Trophoblast cell (in vitro differentiated cells and primary cell): ENCODE data around the gene GRIK4.

ENCODE experiments used
- DNase-seq, 2 donors: peaks; one replicate each; pipeline ENCODE4 v3.0.0-alpha.2; 2016
- H2AFZ ChIP-seq: 2 replicates; pipeline ENCODE4 v1.6.1; 2013; ENCODE audit warnings: low read length, moderate library complexity, mild to moderate bottlenecking; ENCODE audit not compliant: insufficient read depth, poor library complexity
- H2AK5ac ChIP-seq: 2 replicates; pipeline ENCODE4 v1.6.1; 2013; ENCODE audit warnings: mild to moderate bottlenecking, low read length
- H2BK120ac ChIP-seq: 2 replicates; pipeline ENCODE4 v1.6.1; 2013; ENCODE audit warnings: low read length, mild to moderate bottlenecking, moderate library complexity; ENCODE audit not compliant: insufficient read depth, poor library complexity
- H2BK12ac ChIP-seq: 2 replicates; pipeline ENCODE4 v1.6.1; 2013; ENCODE audit warnings: mild to moderate bottlenecking, low read length, moderate library complexity
- H2BK5ac ChIP-seq: 2 replicates; pipeline ENCODE4 v1.6.1; 2013; ENCODE audit warnings: low read length, low read depth, moderate library complexity, mild to moderate bottlenecking; ENCODE audit not compliant: poor library complexity
- H3K14ac ChIP-seq: 2 replicates; pipeline ENCODE4 v1.6.1; 2013; ENCODE audit warnings: mild to moderate bottlenecking, low read length
- H3K18ac ChIP-seq: 2 replicates; pipeline ENCODE4 v1.6.1; 2013; ENCODE audit warnings: mild to moderate bottlenecking, low read length
- H3K23ac ChIP-seq: 2 replicates; pipeline ENCODE4 v1.6.1; 2013; ENCODE audit warnings: low read length
- H3K27ac ChIP-seq: 2 replicates; pipeline ENCODE4 v1.5.1; 2013; ENCODE audit warnings: low read depth, mild to moderate bottlenecking, inconsistent platforms, low read length, moderate library complexity
- H3K27me3 ChIP-seq: 2 replicates; pipeline ENCODE4 v1.6.1; 2013; ENCODE audit warnings: inconsistent platforms, mild to moderate bottlenecking, low read length, moderate library complexity; ENCODE audit not compliant: insufficient read depth
- H3K36me3 ChIP-seq, 2 experiments: 1 replicate in 1 of 2; 2 replicates in 1 of 2; pipeline ENCODE4 v1.6.1; 2013; ENCODE audit warnings: low read length in 2 of 2, mild to moderate bottlenecking in 2 of 2, moderate library complexity in 1 of 2; ENCODE audit not compliant: insufficient read depth in 2 of 2, control insufficient read depth in 1 of 2
- H3K4ac ChIP-seq: 2 replicates; pipeline ENCODE4 v1.6.1; 2013; ENCODE audit warnings: low read depth, mild to moderate bottlenecking, low read length, moderate library complexity
- H3K4me1 ChIP-seq, 2 experiments: 1 replicate in 1 of 2; 2 replicates in 1 of 2; pipeline ENCODE4 v1.6.1; 2013; ENCODE audit warnings: low read length in 2 of 2, mild to moderate bottlenecking in 2 of 2, moderate library complexity in 1 of 2; ENCODE audit not compliant: insufficient read depth in 2 of 2, control insufficient read depth in 1 of 2
- H3K4me2 ChIP-seq: 2 replicates; pipeline ENCODE4 v1.6.1; 2013; ENCODE audit warnings: inconsistent platforms, mild to moderate bottlenecking, low read length, moderate library complexity
- H3K4me3 ChIP-seq: 2 replicates; pipeline ENCODE4 v1.5.1; 2013; ENCODE audit warnings: mild to moderate bottlenecking, low read depth, low read length, inconsistent platforms
- H3K79me1 ChIP-seq: one replicate; pipeline ENCODE4 v1.6.1; 2013; ENCODE audit warnings: low read length
- H3K79me2 ChIP-seq: 2 replicates; pipeline ENCODE4 v1.6.1; 2013; ENCODE audit warnings: low read length, mild to moderate bottlenecking; ENCODE audit not compliant: control insufficient read depth, insufficient read depth, poor library complexity
- H3K9ac ChIP-seq: 2 replicates; pipeline ENCODE4 v1.6.1; 2013; ENCODE audit warnings: mild to moderate bottlenecking, low read length
- H3K9me3 ChIP-seq: 2 replicates; pipeline ENCODE4 v1.6.1; 2013; ENCODE audit warnings: low read depth, mild to moderate bottlenecking, control low read depth, inconsistent platforms, low read length; ENCODE audit not compliant: insufficient read depth
- H4K12ac ChIP-seq: 2 replicates; pipeline ENCODE4 v1.6.1; 2013; ENCODE audit warnings: low read depth, mild to moderate bottlenecking, low read length, moderate library complexity
- H4K8ac ChIP-seq: 2 replicates; pipeline ENCODE4 v1.6.1; 2013; ENCODE audit warnings: low read depth, mild to moderate bottlenecking, low read length, moderate library complexity
- H4K91ac ChIP-seq: one replicate; pipeline ENCODE4 v1.6.1; 2013; ENCODE audit warnings: low read depth, mild to moderate bottlenecking, low read length, moderate library complexity
- WGBS: extraction: QIAGEN DNeasy Blood & Tissue Kit; methylation state at CpG from one replicate; pipeline ENCODE4 v1.1.7; 2013; ENCODE audit warnings: missing lambda C conversion rate; ENCODE audit not compliant: insufficient read length, insufficient coverage; ENCODE audit errors: extremely low coverage; 5-methylcytosine and 5-hydroxymethylcytosine counted together

The GRIK4 gene

DNA sequence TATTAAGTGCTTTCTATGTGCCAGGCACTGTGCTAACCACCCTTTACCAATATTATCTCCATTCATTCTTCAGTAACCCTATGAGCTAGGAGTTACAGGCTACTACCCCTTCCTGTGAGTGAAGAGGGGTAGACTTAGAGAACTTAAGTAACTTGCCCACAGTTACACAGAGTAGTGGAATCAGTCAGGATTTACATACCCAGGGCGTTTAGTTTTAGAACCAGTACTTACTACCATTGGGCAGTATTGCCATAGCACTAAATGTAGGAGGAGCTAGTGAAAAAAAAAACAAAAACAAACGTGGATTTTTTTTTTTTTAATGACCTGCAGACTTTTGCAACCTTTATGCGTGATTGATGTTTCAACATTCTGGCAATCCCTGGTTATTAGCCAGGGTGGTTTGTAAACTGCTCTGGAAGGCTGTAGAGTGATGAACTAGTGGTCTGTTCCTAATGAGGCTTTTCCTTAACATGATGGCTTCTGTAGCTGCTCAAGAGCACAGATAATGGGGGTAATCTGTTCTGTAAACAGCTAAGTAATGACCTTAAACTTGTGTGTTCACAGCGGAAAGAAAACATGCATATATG, 523.7 kb downstream of the GRIK4 start:
- no CpG with 5 or more reads among the region's 4 CpGs for WGBS
- H3K79me1 ChIP-seq = no peaks in the 10 kb centered on the region

DNA sequence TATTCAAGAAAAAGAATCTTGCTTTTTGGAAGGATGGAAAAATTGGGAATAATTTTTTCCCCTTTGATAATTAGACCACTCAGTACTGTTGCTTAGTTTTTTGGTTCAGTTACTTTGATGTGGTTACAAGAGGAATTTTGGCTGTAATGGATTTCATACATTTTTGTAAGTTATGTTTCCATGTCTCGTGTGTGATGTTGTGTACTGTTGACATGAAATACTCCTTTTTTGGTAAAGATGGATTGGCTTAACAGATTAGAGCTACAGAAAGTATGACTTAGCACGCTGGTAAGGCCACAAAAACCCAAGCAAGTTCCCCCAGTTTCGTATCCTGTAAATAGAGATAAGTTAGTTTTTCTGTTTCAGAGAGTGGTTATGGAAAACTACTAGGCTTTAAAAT, 524.2 kb downstream of the GRIK4 start:
- Histone ChIP-seq H3K9ac (no peak overlapping the region), H3K27ac (no peak overlapping the region), H3K36me3 (no peaks in the 10 kb centered on the region), H3K23ac (no peak overlapping the region), H2BK12ac (no peak overlapping the region), H3K4me1 (no peaks in the 10 kb centered on the region), H2AK5ac (no peak overlapping the region), H3K9me3 (no peaks in the 10 kb centered on the region), H3K14ac (no peak overlapping the region), H2AFZ (no peak overlapping the region), H4K12ac (no peak overlapping the region), H2BK120ac (no peak overlapping the region), H4K91ac (no peak overlapping the region), H3K79me2 (no peaks in the 10 kb centered on the region), H3K79me1 (no peaks in the 10 kb centered on the region), H3K18ac (no peak overlapping the region), H3K4ac (no peak overlapping the region), H3K4me2 (no peak overlapping the region), H3K4me3 (no peak overlapping the region), H4K8ac (no peak overlapping the region), H3K27me3 (no peaks in the 10 kb centered on the region), H2BK5ac (no peak overlapping the region)
- DNase-seq = no peak
- WGBS = no CpG with 5 or more reads among the region's 3 CpGs

More for the DNA sequence above, 523.7 kb downstream of the GRIK4 start:
- Histone ChIP-seq H3K14ac (no peak overlapping the region), H2AFZ (no peak overlapping the region), H4K91ac (no peak overlapping the region), H2BK12ac (no peak overlapping the region), H3K79me2 (no peaks in the 10 kb centered on the region), H3K4me2 (no peak overlapping the region), H3K4me1 (no peaks in the 10 kb centered on the region), H3K27ac (no peak overlapping the region), H3K4me3 (no peak overlapping the region), H2BK120ac (no peak overlapping the region), H4K12ac (no peak overlapping the region), H2AK5ac (no peak overlapping the region), H3K18ac (no peak overlapping the region), H3K9me3 (no peaks in the 10 kb centered on the region), H2BK5ac (no peak overlapping the region), H3K9ac (no peak overlapping the region), H3K4ac (no peak overlapping the region), H3K36me3 (no peaks in the 10 kb centered on the region), H3K27me3 (no peaks in the 10 kb centered on the region), H3K23ac (no peak overlapping the region), H4K8ac (no peak overlapping the region)
- DNase-seq = no peak

DNA sequence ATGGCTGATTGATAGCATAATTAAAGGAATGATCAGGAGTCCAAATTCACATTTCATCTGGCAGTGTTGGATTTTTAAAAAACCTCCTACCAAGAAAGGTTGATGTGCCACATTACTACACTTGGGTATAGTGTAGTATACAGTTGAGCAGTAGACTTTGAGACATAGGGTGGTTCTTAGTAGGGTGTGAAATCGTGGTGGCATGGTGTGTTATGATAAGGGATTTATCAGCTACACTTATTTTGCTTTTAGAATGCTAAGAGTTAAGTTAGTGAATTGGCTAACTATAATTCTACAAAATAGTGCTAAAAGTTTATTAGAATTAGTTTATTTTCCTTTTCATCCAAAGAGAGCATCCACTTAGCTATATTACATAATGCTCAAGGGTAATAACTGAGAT, 525.5 kb downstream of the GRIK4 start:
- H3K9ac ChIP-seq = no peak overlapping the region
- DNase-seq = no peak
- no peaks in the 10 kb centered on the region for H3K27me3 ChIP-seq
- no peak overlapping the region for H4K12ac ChIP-seq
- no peaks in the 10 kb centered on the region for H3K79me2 ChIP-seq
- H2BK120ac ChIP-seq = no peak overlapping the region
- H3K4me3 ChIP-seq = no peak overlapping the region
- no peak overlapping the region for H3K4me2 ChIP-seq
- H3K18ac ChIP-seq = no peak overlapping the region
- no peaks in the 10 kb centered on the region for H3K36me3 ChIP-seq
- no peak overlapping the region for H2BK12ac ChIP-seq
- H3K27ac ChIP-seq = no peak overlapping the region
- H3K4ac ChIP-seq = no peak overlapping the region
- no peak overlapping the region for H2BK5ac ChIP-seq
- no peak overlapping the region for H4K91ac ChIP-seq
- no CpG with 5 or more reads among the region's 1 CpG for WGBS
- no peak overlapping the region for H2AK5ac ChIP-seq
- no peak overlapping the region for H2AFZ ChIP-seq
- no peak overlapping the region for H4K8ac ChIP-seq
- no peak overlapping the region for H3K23ac ChIP-seq
- no peaks in the 10 kb centered on the region for H3K4me1 ChIP-seq
- H3K79me1 ChIP-seq = no peaks in the 10 kb centered on the region
- no peak overlapping the region for H3K14ac ChIP-seq
- no peaks in the 10 kb centered on the region for H3K9me3 ChIP-seq
